Brain microvascular endothelial cell (primary cell): ENCODE results near the gene MYL10.

Experiments
- DNase-seq: peaks from one replicate; pipeline ENCODE4 v3.0.0-alpha.2; 2020
- H3K27ac ChIP-seq: fragments of 250-450 bp; sonication (Bioruptor Pico); 2 replicates; pipeline ENCODE4 v1.5.1; 2020; ENCODE audit warnings: mild to moderate bottlenecking, moderate library complexity
- H3K27me3 ChIP-seq: fragments of 250-450 bp; sonication (Bioruptor Pico); replicated peaks from 2 replicates; pipeline ENCODE4 v1.5.1; 2020; ENCODE audit warnings: mild to moderate bottlenecking
- H3K36me3 ChIP-seq: fragments of 250-450 bp; sonication (Bioruptor Pico); replicated peaks from 2 replicates; pipeline ENCODE4 v1.5.1; 2020; ENCODE audit warnings: mild to moderate bottlenecking
- H3K4me3 ChIP-seq: 2 replicates; pipeline ENCODE4 v1.5.1; 2011; ENCODE audit warnings: low read depth, mild to moderate bottlenecking, control low read depth, low read length, moderate library complexity
- CTCF ChIP-seq: IDR thresholded peaks from 2 replicates; pipeline ENCODE4 v1.5.1; 2011; ENCODE audit warnings: low read depth, mild to moderate bottlenecking, moderate library complexity, low read length, control low read depth, inconsistent platforms; ENCODE audit errors: missing control alignments
- in situ Hi-C: cut with HindIII; loops from 2 replicates; pipeline ENCODE4 v1.10.0; 2017; ENCODE audit warnings: low sequenced_read_pairs, low pct_ligation_motif_present

The MYL10 gene

DNA sequence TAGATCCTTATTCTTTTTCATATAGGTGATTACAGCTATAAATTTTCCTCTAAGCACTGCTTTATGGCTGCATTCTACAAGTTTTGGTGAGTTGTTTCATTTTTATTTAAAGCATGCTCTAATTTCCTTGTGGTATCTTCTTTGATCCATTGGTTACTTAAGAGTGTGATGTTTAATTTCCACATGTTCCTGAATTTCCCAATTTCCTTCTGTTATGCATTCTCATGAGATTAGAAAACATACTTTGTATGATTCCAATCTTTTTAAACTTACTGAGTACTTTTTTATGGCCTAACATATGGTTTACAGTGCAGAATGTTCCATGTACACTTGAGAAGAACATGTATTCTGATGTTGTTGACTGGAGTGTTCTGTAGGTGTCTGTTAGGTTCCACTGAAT is 53.4 kb downstream of the MYL10 start:
- H3K4me3 ChIP-seq = no peak overlapping the region
- in situ Hi-C loops = no loop called here
- H3K27me3 ChIP-seq = no peaks in the 10 kb centered on the region
- no peak overlapping the region for H3K27ac ChIP-seq
- DNase-seq = no peak
- H3K36me3 ChIP-seq = no peaks in the 10 kb centered on the region
- TF ChIP-seq CTCF = no peak

DNA sequence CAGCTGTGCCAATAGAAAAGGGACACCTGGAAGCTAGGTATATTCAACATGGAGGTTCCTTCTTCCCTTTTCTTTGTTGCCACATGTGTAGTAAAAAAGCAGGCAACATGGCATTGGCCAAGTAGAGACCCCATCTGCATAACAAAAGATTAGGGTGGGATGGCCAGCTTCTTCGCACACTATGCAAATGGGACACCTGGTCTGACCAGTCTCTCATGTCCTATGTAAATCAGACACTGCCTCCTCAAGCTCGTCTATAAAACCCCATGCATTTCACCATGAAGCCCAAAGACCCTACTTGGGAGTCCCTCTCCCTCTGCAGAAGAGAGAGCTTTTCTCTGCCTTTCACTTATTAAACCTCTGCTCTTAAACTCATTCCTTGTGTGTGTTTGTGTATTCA is 53.9 kb downstream of the MYL10 start:
- Histone ChIP-seq H3K27ac (no peak overlapping the region), H3K36me3 (no peaks in the 10 kb centered on the region), H3K4me3 (no peak overlapping the region), H3K27me3 (no peaks in the 10 kb centered on the region)
- in situ Hi-C loops = no loop called here
- no peak for TF ChIP-seq CTCF
- no peak for DNase-seq

DNA sequence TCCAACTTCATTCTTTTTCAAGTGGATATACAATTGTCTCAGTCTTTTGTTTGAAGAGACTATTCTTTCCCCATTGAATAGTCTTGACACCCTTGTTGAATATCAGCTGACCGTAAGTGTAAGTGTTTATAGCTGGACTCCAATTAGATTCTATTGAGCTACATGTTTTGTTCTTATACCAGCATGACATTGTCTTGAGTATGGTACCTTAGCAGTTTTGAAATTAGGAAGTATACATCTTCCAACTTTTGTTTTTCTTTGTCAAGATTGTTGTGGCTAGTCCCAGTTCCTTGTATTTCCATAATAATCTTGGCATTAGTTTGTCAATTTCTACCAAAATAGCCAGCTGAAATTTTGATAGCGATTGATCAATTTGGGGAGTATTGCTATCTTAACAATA is 56.9 kb downstream of the MYL10 start:
- Histone ChIP-seq H3K27ac (no peak overlapping the region), H3K4me3 (no peak overlapping the region), H3K27me3 (no peaks in the 10 kb centered on the region), H3K36me3 (no peaks in the 10 kb centered on the region)
- DNase-seq = no peak
- TF ChIP-seq CTCF = no peak
- in situ Hi-C loops = no loop called here

- Histone ChIP-seq H3K36me3 (no peaks in the 10 kb centered on the region), H3K4me3 (no peak overlapping the region), H3K27me3 (peaks cover 3% of the 10 kb centered on the region), H3K27ac (no peak overlapping the region)
- in situ Hi-C loops = no loop called here
- TF ChIP-seq CTCF = no peak
- DNase-seq = no peak
Measured at GRCh38 chr7:101567230-101567629, 61.9 kb downstream of the MYL10 start.

GRCh38 chr7:101565601-101566209 is 63.4 kb downstream of the MYL10 start:
- no peak for TF ChIP-seq CTCF
- H3K36me3 ChIP-seq = no peaks in the 10 kb centered on the region
- H3K27ac ChIP-seq = no peak overlapping the region
- in situ Hi-C loops = no loop called here
- no peak for DNase-seq
- peaks cover 5% of the 10 kb centered on the region for H3K27me3 ChIP-seq
- no peak overlapping the region for H3K4me3 ChIP-seq

GRCh38 chr7:101564778-101565211 is 64.3 kb downstream of the MYL10 start:
- DNase-seq = no peak
- no peaks in the 10 kb centered on the region for H3K36me3 ChIP-seq
- peaks cover 5% of the 10 kb centered on the region for H3K27me3 ChIP-seq
- in situ Hi-C loops = no loop called here
- no peak overlapping the region for H3K4me3 ChIP-seq
- no peak overlapping the region for H3K27ac ChIP-seq
- no peak for TF ChIP-seq CTCF
